ENCODE data around the gene SELENOM.

DNA sequence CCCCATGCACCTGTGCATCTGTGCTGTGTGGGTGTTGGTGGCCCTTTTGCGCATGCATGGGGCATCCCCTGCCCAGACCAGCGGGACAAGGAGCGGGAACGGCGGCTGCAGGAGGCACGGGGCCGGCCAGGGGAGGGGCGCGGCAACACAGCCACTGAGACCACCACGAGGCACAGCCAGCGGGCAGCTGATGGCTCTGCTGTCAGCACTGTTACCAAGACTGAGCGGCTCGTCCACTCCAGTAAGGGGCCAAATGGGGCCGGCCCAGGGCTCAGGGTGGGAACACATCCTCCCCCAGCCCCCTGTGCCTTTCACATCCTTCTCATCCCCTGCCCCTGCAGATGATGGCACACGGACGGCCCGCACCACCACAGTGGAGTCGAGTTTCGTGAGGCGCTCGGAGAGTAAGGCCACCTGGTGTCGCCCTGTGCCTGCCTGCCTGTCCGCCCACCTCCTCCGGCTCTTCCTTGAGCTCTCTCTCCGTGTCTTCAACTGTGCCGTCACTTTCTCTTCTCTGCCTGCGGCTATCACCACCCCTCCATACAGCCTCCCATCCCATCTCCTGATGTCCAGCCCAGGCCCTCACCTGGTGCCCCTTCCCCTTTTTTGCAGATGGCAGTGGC, 10.6 kb downstream of the SELENOM start:
- no peak for TF ChIP-seq CTCF (IDR thresholded peaks at IDR 0.05)
- no peak for TF ChIP-seq POLR2A (IDR thresholded peaks at IDR 0.05)
